Suprapubic skin (tissue), 3 donors: ENCODE data around the gene CELF4.
"Not testable (repeated sequence)": the region's sequence is repeated elsewhere in the genome, so short reads cannot be mapped to it uniquely, and the experiment has no call there.

ENCODE experiments used
- CTCF ChIP-seq, 2 donors: fragments of 200-600 bp in 1 of 2; fragments of 450-650 bp in 1 of 2; sonication (generic) in 1 of 2; IDR thresholded peaks; one replicate each; pipeline ENCODE4 v1.5.1; 2016 to 2019; ENCODE audit warnings: antibody characterized with exemption in 2 of 2, mild to moderate bottlenecking in 1 of 2, moderate library complexity in 1 of 2
- POLR2A ChIP-seq, 2 donors: fragments of 450-650 bp; IDR thresholded peaks; one replicate each; pipeline ENCODE4 v1.6.1; 2017; ENCODE audit warnings: antibody characterized with exemption in 2 of 2, mild to moderate bottlenecking in 2 of 2, moderate library complexity in 2 of 2

DNA sequence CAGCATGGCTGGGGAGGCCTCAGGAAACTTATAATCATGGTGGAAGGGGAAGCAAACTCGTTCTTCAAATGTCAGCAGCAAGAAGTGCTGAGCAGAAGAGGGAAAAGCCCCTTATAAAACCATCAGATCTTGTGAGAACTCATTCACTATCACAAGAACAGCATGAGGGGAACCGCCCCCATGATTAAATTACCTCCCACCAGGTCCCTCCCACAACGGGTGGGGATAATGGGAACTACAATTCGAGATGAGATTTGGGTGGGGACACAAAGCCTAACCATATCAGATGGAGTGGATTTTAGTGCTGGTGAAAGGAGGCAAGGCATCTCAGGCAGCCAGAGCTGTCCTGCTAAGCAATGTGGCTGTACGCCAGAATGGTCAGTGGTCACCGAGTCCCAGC lies 104.3 kb downstream of the CELF4 start:
- not testable (repeated sequence) for TF ChIP-seq CTCF, POLR2A (IDR thresholded peaks at IDR 0.05)
